ENCODE results near the gene CDADC1.
"Not testable (repeated sequence)": the region's sequence is repeated elsewhere in the genome, so short reads cannot be mapped to it uniquely, and the experiment has no call there.

Gene CDADC1

DNA sequence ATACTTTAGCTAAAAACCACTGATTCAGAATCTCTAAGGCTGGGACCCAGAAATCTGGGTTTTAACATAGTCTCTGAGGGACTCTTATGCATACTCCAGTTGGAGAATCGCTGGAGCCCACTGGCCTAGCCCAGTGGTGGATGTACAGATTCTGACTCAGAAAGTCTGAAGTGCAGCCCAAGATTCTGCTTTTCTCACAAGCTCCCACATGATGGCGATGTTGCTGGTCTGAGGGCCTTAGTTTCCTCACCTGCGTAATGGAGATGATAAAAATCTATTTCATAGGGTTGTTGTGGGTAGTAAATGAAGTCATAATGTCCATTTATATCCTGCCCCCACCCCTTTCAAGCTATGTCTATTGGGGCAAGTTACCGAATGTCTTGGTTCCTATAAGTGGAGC, 7.7 kb upstream of the CDADC1 start:
- DNase-seq, result no peak

DNA sequence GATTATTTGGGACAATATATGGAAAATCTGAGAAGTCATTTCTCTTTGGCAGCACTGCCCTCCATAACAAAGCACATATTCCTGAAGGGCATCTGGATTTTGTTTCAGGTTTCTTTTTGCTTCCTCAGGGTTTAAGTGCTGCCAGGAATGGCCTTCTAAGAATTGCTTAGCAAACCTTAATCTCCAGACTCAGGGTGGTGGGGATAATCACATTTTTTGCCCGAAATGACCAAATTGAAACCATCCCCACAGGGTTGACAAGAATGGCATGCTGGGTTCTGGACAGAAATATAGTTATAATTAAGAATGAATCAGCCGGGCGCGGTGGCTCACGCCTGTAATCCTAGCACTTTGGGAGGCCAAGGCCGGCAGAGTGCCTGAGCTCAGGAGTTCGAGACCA, 6.4 kb upstream of the CDADC1 start:
- no peak for DNase-seq

DNA sequence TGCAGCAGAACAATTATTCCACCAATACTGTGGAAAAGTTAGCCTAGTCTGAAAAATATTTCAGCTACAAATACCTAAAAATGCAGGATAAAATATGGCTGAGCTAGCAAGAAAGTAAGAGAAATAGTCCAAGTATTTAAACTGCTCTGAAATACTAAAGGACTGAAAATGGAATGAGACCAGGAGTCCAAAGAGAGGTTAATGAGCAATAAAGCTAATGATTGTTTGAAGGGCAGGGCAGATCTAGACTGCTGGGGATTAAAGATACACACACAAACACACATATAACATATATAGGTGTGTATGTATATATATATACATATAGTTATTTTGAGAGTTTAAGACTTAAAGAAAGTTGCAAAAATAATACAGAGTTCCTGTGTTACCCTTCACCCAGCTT, 2.6 kb upstream of the CDADC1 start:
- DNase-seq, result no peak

DNA sequence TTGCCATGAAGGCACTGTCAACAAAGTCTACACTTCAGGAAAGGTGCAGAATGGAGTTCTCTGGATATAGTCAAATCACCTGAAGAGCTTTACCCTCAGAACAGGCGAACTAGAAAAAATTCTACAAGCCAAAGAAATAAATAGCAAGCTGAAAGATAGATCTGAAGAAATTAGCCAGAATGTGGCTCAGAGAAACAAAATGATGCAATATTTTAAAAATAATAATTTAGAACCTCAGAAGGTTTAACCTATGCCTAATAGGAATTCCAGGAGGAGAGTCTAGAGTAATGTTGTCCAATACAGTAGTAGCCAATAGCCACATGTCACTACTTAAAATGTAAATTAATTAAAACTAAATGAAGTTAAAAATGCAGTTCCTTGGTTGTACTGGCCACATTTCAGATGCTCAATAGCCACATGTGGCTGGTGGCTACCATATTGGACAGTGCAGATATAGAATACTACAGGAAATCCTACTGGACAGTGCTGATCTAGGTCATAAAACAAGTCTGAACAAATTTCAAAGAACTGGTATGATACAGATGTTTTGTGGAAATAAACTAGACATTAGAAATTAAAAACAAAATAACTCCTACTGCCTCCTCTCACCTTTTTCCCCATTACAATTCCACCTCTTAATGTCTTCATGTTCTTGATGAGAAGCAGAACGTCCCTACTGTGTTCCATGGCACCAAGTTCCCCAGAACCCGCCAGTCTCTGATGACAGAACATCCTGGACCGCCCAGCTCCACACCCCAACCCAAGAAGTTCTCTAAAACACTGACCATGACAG, 679 bp upstream of the CDADC1 start:
- DNase-seq, result no peak

DNA sequence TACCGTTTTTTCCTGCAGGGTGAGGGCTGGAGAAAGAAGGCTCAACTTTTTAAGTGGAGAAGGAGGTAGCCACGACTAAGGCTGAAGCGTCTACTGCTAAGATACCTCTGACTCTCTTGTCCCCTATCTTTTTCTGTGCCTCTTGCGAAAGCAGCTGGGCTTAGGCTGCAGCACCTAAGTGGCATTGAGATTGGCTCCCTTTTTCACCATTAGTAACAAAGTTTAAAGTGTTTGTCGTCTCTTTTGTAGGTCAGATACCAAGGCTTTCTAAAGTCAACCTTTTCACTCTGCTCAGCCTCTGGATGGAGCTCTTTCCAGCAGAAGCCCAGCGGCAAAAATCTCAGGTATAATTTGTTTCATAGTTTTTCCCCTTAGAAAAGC, 887 bp downstream of the CDADC1 start:
- no peak for DNase-seq

DNA sequence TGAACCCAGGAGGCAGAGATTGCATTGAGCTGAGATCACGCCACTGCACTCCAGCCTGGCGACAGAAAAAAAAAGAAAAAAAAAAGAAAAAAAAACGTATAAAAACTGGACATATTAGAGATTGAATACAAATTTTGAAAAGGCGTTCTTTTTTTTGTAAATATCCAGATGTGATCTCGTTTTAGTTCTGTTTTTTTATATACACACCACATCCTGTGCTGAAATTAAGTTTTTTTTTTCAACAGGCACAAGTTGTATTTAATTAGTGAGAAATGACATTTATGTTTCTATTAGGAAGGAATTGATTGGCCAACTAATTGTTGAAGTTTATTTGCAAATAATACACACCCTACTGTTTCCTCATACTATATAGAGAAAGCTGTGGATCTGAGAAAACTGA, 3.6 kb downstream of the CDADC1 start:
- DNase-seq, result no peak

DNA sequence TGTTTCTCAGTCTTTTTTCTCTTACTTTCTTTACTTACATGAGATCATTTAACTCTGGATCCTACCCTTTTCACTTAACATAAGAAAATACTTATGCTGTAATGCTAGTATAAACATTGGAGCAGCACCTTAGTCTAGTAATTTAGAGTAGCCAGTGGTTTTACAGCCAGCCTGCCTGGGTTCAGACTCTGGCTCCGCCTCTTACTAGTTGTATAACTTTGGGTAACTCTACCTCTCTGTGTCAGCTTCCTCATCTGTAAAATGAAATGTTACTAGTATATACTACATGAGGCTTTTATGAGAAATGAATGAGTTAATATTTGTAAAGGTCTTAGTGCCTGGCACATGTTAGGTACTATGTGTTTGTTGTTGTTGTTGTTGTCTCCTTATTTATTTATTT, 5.6 kb downstream of the CDADC1 start:
- no peak for DNase-seq

DNA sequence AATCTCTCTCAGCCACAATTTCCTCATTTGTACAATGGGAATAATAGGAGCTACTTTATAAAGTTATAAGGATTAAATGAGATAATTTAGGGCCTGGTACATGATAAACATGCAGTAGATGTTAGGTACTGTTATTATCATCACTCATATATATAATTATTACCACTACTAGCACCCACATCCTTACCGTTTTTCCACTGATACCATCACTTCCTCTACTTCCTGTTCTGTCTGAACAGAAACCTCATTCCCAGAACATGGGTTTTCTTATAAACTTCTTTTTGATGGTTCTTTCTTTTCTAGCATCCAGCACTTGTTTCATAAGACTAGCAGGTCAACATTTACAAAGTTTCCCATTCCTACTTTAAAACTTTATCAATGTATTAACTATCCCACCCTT, 6.3 kb downstream of the CDADC1 start:
- DNase-seq, result no peak

DNA sequence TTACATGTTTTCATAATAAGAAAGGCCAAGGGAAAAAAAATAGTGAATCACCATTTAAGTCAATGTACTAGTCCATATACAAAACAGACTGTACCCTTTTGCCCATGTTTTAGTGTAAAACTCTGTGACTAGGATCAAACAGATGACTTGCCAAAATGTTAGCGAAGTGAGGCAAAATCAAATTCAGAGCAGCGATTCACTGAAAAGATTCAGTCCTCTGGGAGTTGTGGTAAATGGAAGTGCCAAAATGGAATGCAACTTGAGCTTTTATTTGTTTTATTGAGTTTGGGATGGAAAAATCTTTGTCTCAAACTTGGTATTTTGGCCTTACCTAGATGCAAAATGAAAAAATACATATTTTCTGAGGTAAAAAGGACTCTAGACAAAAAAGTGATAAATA, 9.1 kb downstream of the CDADC1 start:
- DNase-seq, result no peak

DNA sequence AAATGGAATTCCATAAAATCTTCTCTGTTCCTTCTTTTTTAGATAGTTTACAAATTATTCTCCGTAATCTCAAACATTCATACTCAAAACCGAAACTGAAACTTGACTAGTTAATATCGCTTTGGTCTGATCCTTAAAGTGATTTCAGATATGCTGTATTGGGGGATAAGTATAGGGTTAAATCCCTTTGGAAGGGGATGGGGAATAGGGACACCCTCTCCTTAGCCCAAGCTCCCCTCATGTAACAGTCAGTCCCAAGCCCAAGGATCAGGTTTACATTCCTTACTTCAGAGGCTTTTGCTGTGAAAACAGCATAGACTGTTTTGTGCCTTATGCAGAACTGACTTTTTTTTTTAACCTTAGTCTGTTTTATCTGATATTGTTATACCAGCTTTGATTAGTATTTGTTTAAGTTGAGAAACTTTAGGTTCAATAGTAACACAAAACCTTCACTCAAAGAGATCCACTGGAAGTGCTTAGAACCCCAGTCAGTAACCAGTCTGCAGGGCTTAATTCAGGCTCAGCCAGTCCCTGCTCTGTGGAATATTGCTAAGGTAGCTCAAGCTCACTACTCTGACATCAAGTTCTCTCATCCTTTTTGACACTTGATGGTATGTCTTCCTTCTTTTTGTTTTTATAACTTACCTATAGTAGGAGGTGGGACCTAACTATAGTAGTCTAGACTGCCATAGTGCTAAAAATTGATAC, 10.5 kb downstream of the CDADC1 start:
- no peak for DNase-seq

DNA sequence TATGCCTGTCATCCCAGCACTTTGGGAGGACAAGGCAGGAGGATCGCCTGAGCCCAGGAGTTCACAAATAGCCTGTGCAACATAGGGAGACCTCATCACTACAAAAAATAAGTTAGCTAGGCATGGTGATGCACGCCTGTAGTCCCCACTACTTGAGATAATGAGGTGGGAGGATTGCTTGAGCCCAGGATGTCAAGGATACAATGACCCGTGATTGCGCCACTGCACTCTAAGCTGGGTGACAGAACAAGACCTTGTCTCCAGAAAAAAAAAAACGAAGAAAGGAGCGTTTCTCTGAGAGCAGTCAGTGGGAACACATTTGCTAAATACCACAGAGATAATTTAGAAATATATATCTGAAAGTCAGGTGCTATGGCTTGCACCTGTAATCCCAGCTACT, 11.9 kb downstream of the CDADC1 start:
- no peak for DNase-seq

DNA sequence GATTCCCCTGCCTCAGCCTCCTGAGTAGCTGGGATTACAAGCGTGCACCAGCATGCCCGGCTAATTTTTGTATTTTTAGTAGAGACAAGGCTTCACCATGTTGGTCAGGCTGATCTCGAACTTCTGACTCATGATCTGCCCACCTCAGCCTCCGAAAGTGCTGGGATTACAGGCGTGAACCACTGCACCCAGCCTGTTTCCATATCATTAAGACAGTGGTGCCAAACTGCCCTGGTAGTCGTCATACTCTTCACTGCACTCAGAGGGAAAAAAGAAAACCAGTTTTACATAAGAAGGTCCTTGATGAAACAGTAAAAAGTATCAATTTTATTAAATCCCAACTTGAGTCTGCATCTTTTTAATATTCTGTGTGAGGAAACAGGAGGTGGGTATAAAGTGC, 14.9 kb downstream of the CDADC1 start:
- DNase-seq, result no peak

DNA sequence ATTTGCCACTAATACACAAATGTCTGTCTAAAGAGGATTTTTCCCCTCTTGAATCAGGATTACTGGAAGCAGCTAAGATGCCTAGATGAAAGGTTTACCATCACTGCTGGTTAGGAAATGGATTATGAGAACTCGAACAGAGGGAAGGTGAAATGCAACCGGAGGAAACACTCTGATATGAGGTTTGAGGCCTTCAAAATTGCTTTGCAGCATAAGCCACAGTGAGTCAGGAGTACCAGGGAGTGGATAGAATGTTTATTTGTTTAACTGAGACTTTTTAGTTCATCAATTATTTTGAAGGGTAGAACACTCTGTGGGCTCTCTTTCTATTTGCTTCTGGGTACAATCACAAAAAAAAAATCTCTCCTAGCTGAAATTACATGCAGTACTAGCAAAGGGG, 18.1 kb downstream of the CDADC1 start:
- no peak for DNase-seq

DNA sequence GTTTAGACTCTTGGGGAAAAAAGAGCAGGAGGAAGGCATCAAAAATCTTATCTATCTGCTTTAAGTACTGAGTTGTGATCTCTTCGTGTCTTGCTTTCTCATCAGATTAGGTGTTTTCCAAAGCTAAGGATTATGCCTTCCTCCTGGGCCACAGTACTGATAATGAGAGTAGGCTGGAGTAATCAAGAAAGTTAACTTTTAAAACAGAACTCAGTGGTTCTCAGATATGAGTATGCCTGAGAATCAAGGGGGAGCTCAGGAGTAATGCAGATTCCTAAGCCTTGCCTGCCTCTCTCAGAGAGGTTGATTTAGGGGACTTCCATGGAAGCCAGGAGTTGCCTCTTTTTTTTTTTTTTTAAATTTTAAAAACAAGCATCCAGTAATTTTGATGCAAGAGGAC, 23.5 kb downstream of the CDADC1 start:
- DNase-seq, result no peak

DNA sequence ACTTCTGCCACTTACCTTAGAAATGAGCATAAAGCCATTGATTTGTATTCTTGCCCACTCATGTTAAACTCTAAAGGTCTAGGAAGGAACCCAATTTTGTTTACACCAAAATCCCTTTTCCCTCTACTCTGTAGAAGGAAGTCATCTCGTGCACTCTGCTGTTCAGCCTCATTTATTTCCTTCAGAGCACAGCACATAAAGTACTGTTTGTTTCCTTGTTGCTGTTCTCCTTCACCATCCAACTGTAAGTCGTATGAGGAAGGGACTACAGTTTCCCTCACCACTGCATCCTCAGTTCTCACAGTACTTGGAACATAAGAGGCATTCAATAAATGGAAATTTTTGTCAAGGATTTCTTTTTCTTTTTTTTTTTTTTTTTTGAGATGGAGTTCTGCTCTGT, 24.6 kb downstream of the CDADC1 start:
- no peak for DNase-seq

DNA sequence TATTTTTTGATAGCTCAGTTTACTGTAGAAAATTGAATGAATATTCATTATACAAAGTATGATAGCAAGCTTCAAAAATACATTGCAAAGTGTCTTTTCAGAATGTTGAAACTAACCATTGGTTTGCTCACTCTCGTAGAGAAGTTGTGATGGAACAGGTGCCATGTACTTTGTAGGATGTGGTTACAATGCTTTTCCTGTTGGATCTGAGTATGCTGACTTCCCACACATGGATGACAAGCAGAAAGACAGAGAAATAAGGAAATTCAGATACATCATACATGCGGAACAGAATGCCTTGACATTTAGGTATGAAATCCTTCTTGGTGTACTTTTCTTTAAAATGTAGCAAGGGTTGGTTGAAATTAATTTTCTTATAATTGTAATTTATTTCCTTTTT, 30.5 kb downstream of the CDADC1 start:
- no peak for DNase-seq

DNA sequence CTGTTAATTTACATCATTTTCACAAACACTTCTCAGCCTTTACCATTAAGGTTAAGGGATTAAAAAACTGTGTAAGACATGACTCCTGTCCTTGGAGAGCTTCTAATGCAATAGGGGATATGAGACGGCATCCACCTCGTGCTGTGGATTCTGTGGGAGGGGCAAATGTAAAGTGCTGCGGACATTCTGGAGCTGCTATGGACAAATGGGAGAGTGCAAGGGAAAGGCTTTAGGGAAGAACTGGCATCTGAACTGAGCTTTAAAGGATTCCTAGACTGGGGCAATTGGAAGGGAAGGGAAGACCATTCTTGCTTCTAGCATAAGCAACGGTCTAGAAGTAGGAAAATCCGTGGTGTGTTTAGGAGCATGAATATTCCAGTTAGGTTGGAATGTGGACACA, 31.4 kb downstream of the CDADC1 start:
- no peak for DNase-seq

DNA sequence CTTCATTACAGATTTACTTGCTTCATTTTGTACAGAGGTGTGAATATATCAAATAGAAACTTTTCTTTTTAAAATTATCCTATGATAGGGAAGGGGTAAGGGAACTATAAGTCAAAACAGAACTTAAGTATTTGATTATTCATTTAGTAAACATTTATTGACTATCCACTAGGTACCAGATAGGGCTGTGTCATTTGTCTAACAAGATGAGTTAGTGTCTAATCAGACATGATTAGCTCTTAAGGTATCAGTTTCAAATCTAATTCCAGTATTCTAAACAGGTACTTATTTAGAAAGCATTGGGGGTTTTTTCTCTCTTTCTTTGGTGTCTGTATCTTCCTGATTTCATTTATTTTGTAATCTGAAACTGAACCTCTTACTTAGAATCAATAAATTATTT, 32.2 kb downstream of the CDADC1 start:
- no peak for DNase-seq

DNA sequence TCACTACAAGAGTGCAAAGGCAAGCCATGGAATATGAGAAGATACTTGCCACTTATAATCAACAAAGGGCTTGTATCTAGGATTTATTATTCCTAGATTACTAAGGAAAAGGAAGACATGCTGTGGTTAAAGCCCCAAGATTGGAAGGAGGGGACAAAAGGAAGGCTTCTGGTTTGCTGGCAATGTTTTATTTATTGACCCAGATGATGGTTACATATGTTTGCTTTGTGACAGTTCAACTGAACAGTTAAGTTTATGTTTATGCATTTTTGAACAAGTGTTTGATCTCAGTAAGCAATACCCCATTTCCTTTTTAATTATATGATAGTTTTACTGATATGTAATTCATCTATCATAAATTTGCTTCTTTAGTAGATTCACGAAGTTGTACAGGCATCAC, 40.3 kb downstream of the CDADC1 start:
- no peak for DNase-seq

DNA sequence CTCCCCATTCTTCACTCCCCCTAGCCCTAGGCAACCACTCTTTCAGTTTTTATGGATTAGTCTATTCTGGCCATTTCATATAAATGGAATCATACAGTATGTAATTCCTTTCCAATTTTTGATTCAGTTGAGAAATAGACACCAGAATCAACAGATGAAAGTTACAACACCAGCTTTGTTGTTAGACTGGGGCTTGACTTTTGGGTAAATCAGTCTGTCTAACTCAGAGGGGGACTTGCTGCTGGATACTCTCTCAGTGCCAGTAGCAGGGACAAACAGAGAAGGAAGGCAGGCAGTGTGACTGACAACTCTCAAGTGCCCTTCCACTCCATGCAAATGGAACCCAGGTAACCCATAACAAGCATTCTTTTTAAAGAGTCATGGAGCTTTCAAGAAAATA, 40.7 kb downstream of the CDADC1 start:
- DNase-seq, result no peak

DNA sequence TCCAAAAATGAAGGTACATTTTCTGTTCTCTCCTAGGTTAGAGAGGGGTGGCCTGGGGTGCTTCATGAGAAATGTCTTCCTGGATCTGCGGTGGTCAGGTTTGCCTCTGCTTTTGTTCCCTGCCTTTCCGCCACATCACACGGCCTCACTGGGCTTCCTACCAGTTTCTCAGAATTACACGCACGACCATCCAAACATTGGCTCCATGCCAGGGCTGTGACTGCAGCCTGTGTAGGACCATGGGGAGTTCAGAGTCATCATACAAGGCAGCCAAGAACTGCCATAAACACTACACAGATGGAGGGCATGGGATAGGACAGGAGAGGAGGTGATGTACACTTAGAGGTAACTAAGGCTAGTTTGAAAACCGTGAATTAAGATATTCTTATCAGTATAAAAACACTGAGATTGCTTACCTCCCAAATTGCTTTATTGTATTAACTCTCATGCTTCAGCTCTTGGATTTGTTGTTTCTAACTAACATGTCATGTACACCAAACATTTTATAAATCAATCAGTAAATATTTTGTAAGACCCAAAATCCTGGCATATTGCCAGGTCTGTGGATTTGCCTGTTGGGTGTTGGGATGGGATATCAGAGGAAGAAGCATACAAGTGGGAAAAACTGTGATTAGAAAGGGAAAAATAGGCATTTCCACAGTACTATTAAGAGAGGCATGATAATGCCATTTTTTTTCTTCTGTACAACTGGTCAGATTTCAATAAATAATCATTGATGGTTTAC, 45.2 kb downstream of the CDADC1 start:
- DNase-seq, result no peak

DNA sequence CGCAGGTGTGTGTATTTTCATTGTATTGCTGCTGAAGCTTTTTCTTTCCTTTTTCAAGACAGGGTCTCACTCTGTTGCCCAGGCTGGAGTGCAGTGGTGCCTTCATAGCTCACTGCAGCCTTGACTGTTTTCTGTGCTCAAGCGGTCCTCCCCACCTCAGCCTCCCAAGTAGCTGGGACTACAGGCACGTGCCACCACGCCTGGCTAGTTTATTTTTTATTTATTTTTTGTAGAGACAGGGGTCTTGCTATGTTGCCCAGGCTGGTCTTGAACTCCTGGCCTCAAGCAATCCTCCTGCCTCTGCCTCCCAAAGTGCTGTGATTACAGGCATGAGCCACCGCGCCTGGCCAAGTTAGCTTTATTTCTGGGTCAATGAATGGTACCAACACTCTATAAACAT, 47.0 kb downstream of the CDADC1 start:
- not testable (repeated sequence) for DNase-seq

DNA sequence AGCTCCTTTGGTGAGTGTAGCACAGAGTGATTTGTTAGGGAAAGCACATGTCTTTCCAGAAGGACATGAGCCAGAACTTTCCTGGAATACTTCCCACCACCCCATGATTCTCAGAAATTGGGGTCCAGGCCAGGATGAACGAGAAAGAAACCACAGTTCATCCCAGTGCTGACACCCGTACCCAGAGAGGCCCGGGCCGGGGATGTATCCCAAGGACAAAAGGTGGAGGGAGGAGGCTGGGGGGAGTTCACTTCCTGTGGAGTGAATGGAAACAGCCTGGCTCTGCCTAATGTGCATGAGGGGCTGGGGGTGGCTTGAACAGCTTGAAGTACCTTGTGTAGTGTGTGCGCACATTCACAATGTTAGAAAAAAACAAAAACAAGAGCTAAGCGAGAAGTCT, 47.5 kb downstream of the CDADC1 start:
- no peak for DNase-seq

DNA sequence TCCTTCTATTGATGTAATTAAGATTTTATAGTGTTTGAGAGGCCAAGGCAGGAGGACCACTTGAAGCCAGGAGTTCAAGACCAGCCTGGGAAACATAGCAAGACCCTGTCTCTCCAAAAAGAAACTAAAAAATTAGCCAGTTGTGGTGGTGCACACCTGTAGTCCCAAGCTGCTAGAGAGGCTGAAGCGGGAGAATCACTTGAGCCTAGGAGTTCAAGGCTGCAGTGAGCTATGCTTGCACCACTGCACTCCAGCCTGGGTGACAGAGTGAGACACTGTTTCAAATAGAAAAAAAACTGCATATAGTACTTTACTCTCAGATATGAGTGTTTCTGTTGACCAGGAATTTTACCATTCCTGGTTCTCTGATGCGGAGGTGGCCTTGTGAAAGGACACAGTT, 48.9 kb downstream of the CDADC1 start:
- DNase-seq, result no peak

Measured in NCI-H187 (cell line).